ENCODE results near the gene PLA2G2F. TPM values are rescaled to one million over a fixed set of nuclear protein-coding genes. Genes with fewer than 3 reads are reported as not detected.

The PLA2G2F gene
- total and polyA plus RNA-seq, 2 of the 8 experiments (the other 6 are each of a cell fraction or from before 2014, with no cell fraction given): not detected

DNA sequence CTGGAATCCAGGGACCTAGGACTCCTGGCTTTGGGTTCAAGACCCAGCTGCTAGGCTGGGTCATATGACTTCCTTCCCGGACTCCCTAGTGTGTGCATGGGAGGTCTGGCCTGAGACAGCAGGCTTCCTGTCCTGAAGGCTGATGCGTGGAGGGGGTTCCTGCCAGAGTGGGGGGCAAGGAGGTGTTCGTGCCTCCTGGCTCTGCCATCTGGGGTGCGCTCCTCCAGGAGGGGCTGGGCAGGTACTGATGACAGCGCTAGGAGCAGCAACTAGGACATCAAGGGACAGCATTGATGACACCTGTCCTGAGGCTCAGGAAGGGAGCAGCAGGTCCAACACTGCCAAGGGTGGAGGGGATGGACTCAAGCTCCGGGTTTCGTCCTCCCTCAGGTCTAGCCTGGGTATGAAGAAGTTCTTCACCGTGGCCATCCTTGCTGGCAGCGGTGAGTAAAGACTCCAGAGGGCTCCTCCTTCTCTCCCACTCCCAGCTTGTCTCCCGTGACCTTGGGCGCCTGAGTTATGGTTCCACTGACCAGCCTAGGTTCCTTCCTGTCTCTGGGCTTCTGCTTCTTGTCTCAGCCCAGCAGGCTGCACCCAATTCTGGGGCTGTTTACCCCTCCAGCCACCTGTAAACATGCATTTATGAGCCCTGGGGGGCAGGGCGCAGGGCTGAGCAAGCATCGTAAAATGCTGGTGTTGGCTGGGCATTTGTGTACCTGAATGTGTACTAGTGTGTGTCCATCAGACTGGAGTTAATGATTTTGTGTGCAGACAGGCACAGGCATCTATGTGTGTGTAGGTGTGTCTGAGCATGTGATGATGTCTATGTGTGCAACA, 871 bp downstream of the PLA2G2F start:
- CTCF ChIA-PET (ENCODE audit: partially characterized antibody): interaction anchor here (0.6 kb wide), 1 partner anchor 261 kb away, joined by 3 read pairs; no protein-coding TSS in a partner anchor
- no peak overlapping the region for H4K8ac ChIP-seq (ENCODE audit: extremely low read depth, insufficient read depth, low read length)
- H2AFZ ChIP-seq (ENCODE audit: low read length): no peak overlapping the region
- H3K79me1 ChIP-seq (ENCODE audit: low read depth, low read length): no peaks in the 10 kb centered on the region
- no peak overlapping the region for H3K27ac ChIP-seq (ENCODE audit: low read depth, low read length)
- H3K56ac ChIP-seq (replicated peaks; ENCODE audit: insufficient read length, low read depth, low read length): no peak overlapping the region
- H3K9ac ChIP-seq (replicated peaks in 1 of 4; ENCODE audit: extremely low read depth in 1 of 4, low read depth in 3 of 4, low read length in 3 of 4): no peak overlapping the region
- no peak overlapping the region for H2BK20ac ChIP-seq (ENCODE audit: low read length)
- no peak overlapping the region for H4K5ac ChIP-seq (ENCODE audit: insufficient read length, low read depth, low read length)
- no peak overlapping the region for H4K91ac ChIP-seq (replicated peaks; ENCODE audit: insufficient read length, low read length)
- no peaks in the 10 kb centered on the region; a peak in 1 of 7 replicates for H3K4me1 ChIP-seq (replicated peaks in 1 of 4; ENCODE audit: control insufficient read depth in 3 of 4, insufficient read depth in 4 of 4, low read length in 3 of 4)
- WGBS, 2 experiments (ENCODE audit: extremely low coverage in 1 of 2, insufficient coverage in 1 of 2, insufficient read length in 1 of 2, insufficient replicate concordance in 2 of 2, low coverage in 1 of 2, low lambda C conversion rate in 2 of 2, missing lambda C conversion rate in 1 of 2): 84% methylated on average over 13 of the region's 13 CpGs; no CpG with 5 or more reads in 1 of the 2 experiments
- H3K23me2 ChIP-seq (ENCODE audit: low read depth, low read length): peaks cover 3% of the 10 kb centered on the region; the same call in 1 of the 2 replicates
- H3K23ac ChIP-seq (ENCODE audit: insufficient read length): no peak overlapping the region
- H3K4ac ChIP-seq (replicated peaks; ENCODE audit: insufficient read length, low read depth, low read length): no peak overlapping the region
- POLR2A ChIA-PET (ENCODE audit: partially characterized antibody): no interaction called here
- TF ChIP-seq ASH2L (IDR thresholded peaks at IDR 0.05; ENCODE audit: low read length) (no peak), TEAD4 (IDR thresholded peaks at IDR 0.05; ENCODE audit: low read depth, low read length) (no peak), BACH1 (IDR thresholded peaks at IDR 0.05; ENCODE audit: low read length) (no peak), SAP30 (IDR thresholded peaks at IDR 0.05; ENCODE audit: insufficient read depth, insufficient replicate concordance, low read length) (no peak), NANOG (IDR thresholded peaks at IDR 0.05; ENCODE audit: insufficient read depth, low read depth, low read length, poor library complexity, severe bottlenecking) (no peak), CBX5 (IDR thresholded peaks at IDR 0.05; ENCODE audit: low read depth, low read length) (no peak), FOSL1 (IDR thresholded peaks at IDR 0.05; ENCODE audit: insufficient read depth, low read depth, low read length) (no peak), JUN (IDR thresholded peaks at IDR 0.05; ENCODE audit: low read depth, low read length) (no peak), YY1 (IDR thresholded peaks at IDR 0.05; ENCODE audit: low read depth, low read length) (no peak)
- H4K20me1 ChIP-seq (replicated peaks in 1 of 2; ENCODE audit: control insufficient read depth in 1 of 2, insufficient read depth in 2 of 2, low read length in 2 of 2): no peaks in the 10 kb centered on the region
- H2BK15ac ChIP-seq (ENCODE audit: low read length): no peak overlapping the region
- H2AK5ac ChIP-seq (ENCODE audit: low read depth, low read length): no peak overlapping the region
- H3K79me2 ChIP-seq (ENCODE audit: control insufficient read depth in 1 of 2, insufficient read depth in 2 of 2, low read length in 2 of 2): no peaks in the 10 kb centered on the region
- H2BK120ac ChIP-seq (replicated peaks; ENCODE audit: low read depth, low read length): no peak overlapping the region
- no peak overlapping the region for H3K4me2 ChIP-seq (ENCODE audit: insufficient read depth in 1 of 2, low read depth in 2 of 2, low read length in 2 of 2)
- 0 out of 2 replicates have a peak overlapping the region, but pooled peaks have one; percentile 9 for H2BK12ac ChIP-seq (ENCODE audit: low read depth, low read length)
- no peak overlapping the region for H3K4me3 ChIP-seq (ENCODE audit: extremely low read depth in 1 of 4, insufficient read depth in 2 of 4, low read depth in 3 of 4, low read length in 4 of 4)
- H3K14ac ChIP-seq (ENCODE audit: insufficient read length): no peak overlapping the region
- H3K36me3 ChIP-seq (ENCODE audit: control insufficient read depth in 2 of 4, insufficient read depth in 4 of 4, low read length in 3 of 4): no peaks in the 10 kb centered on the region
- no peak overlapping the region for H2BK5ac ChIP-seq (ENCODE audit: low read depth, low read length)
- DNase-seq (ENCODE audit: low read depth in 1 of 2, low spot score in 2 of 2) (no peak), FAIRE-seq (no peak)
- no peaks in the 10 kb centered on the region; a peak in 1 of 4 replicates for H3K9me3 ChIP-seq (ENCODE audit: insufficient read depth in 2 of 2, low read depth in 1 of 2, low read length in 1 of 2)
- H3K27me3 ChIP-seq (replicated peaks in 1 of 4; ENCODE audit: control insufficient read depth in 3 of 4, extremely low read depth in 1 of 4, insufficient read depth in 3 of 4, low read length in 3 of 4): no peaks in the 10 kb centered on the region
- H3K18ac ChIP-seq (ENCODE audit: extremely low read depth, low read length): no peak overlapping the region
